Fibroblast of the aortic adventitia (primary cell): ENCODE results near the gene CLEC4D. TPM values are rescaled to one million over a fixed set of nuclear protein-coding genes. Genes with fewer than 3 reads are reported as not detected.
A peak's percentile ranks its signal among the peaks of the same experiment; 100 is the strongest.
"Not testable (repeated sequence)": the region's sequence is repeated elsewhere in the genome, so short reads cannot be mapped to it uniquely, and the experiment has no call there.

Source experiments
- DNase-seq: peaks from one replicate; pipeline ENCODE4 v3.0.0-alpha.2; 2010; ENCODE audit warnings: low read depth
- H3K4me3 ChIP-seq: 2 replicates; pipeline ENCODE4 v1.5.1; 2011; ENCODE audit warnings: low read depth, mild to moderate bottlenecking, control low read depth, low read length, moderate library complexity
- small RNA-seq: library from RNA; depleted of rRNA; stranded (forward); fragments of <200 nt; gene quantifications from one replicate; pipeline ENCODE3, GENCODE V24; 2012
- total RNA-seq: library from RNA; depleted of rRNA; stranded (reverse); fragments of >200 nt; gene quantifications from 2 replicates; pipeline ENCODE4 v1.2.3, GENCODE V29; 2012; ENCODE audit warnings: low replicate concordance
- TF ChIP-seq, protein P1 (sequence below): IDR thresholded peaks from 2 replicates; pipeline ENCODE4 v1.5.1; 2011; ENCODE audit warnings: mild to moderate bottlenecking, low read length, control low read depth, inconsistent platforms; ENCODE audit not compliant: insufficient read depth

Gene CLEC4D
- total RNA-seq, 1 donor, result not detected

DNA sequence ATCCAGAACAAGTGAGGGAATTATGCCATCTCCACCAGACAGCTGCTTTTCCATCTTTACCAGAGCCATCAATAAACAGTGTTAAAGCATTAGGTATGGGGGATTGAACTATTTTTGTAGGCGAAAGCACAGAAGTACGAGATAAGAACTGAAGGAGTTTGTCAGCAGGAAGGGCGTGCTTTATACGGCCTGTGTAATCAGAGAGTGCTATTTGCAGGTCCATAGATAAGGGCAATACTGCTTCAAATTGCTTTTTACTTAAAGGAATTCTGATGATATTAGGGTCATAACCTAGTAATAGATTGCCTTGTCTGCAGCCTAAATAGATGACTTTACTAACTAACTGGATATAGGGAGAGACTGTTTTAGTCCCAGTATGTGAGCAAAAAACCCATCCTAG, 47.7 kb downstream of the CLEC4D start:
- TF ChIP-seq, protein P1, sequence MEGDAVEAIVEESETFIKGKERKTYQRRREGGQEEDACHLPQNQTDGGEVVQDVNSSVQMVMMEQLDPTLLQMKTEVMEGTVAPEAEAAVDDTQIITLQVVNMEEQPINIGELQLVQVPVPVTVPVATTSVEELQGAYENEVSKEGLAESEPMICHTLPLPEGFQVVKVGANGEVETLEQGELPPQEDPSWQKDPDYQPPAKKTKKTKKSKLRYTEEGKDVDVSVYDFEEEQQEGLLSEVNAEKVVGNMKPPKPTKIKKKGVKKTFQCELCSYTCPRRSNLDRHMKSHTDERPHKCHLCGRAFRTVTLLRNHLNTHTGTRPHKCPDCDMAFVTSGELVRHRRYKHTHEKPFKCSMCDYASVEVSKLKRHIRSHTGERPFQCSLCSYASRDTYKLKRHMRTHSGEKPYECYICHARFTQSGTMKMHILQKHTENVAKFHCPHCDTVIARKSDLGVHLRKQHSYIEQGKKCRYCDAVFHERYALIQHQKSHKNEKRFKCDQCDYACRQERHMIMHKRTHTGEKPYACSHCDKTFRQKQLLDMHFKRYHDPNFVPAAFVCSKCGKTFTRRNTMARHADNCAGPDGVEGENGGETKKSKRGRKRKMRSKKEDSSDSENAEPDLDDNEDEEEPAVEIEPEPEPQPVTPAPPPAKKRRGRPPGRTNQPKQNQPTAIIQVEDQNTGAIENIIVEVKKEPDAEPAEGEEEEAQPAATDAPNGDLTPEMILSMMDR, result no peak
- H3K4me3 ChIP-seq, result no peak overlapping the region
- DNase-seq, result no peak

DNA sequence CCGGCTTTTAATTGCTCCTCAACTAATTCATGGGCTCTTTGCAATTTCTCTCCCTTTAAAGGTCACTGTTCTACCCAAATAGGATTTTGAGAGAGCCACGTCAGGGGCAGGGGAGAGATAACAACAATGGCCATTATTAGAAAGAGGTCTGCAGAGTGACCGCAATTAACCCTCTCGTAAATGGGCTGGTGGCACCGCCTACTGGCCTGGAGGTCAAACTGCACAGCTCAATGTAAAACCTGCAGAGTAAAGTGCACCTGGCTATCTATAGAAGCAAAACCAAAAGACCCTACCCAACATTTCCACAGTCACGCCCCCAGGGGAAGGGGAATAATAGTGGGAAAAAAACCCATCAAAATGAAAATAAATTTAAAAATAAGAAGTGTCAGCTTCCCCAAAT, 49.0 kb downstream of the CLEC4D start:
- H3K4me3 ChIP-seq, result no peak overlapping the region
- no peak for DNase-seq
- TF ChIP-seq, protein P1, result no peak

DNA sequence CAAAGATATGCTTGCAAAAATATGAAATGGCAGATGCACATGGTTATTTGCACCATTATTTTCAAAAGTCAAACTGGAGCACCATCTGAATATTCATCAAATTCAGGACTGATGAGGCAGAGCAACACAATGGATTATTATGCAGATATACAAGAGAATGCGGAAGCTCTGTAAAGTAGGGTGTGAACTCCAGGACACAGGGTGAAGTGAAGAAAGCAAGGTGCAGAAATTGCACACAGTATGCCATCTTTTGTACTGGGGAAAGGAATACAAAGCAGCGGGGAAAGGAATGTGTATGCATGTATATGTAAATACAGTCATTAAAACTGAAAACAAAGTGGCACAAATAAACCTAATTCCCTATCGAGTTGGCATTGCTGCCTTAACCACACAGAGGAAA, 50.1 kb downstream of the CLEC4D start:
- no peak overlapping the region for H3K4me3 ChIP-seq
- TF ChIP-seq, protein P1, result no peak
- DNase-seq, result no peak

DNA sequence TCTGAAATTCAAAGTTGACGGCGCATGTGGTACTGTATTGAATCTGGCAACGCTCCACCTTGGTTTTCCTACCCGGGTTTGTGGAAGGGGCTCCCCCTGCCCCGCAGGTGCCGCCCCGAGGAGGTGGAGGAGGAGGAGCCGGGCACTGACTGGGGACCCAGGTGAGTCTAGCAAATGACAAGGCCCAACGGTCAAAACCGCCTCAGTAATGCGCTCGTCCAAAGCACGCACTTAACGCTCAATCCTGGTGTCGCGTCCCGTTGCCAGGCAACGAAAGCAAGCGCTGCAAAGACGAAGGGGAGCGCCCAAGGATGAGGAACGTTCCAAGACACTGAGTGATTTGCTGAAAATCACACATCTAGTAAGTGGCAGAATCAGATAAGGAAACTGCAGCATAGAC, 51.4 kb downstream of the CLEC4D start:
- TF ChIP-seq, protein P1, result no peak
- DNase-seq, result no peak
- no peak overlapping the region for H3K4me3 ChIP-seq

DNA sequence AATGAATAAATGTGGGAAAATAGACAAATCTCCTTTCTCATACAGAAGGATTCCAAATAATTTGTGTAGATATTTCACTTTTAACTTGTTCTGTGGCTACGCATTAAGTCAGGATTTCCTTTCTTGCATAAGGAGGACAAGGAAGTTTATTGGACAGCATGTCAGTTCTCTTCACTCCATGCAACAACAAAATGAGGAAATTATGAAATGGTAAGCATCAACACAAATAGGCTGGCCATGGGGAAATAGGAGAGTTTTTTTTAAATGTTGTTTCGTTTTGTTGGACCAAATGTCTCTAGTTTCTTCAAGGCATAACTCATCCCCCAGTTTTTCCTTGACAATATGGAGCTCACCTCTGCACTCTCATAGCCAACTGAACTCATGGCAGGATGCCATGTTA, 52.7 kb downstream of the CLEC4D start:
- H3K4me3 ChIP-seq, DNase-seq: not testable (repeated sequence)

DNA sequence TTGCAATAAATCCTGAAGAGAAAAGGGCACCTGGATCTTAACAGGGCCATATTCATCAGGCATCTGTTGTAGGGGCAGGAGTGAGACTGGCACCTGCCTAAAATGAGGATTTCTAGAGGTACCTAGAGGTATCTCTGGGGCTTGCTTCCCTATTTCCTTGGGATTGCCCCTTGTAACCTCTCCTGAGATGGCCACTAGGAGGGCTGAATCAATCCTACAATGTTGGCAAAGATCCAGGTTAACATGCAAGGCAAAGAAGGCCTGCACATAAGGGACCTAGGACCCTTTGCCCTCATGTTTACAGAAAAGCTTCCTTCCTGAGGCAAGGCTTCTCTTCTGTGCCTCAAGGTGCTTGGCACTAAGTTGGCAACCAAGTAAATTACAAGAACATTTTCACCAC, 53.2 kb downstream of the CLEC4D start:
- TF ChIP-seq, protein P1, result peak; percentile 2
- H3K4me3 ChIP-seq, result no peak overlapping the region
- no peak for DNase-seq

Small RNA genes within 50 kb of the gene (small RNA-seq; reads per million reads assigned to genes)
- gene RNU6-275P, result not detected

Other genes with a start within 250 kb of the CLEC4D start
- gene CLEC6A, start 57.5 kb upstream of the CLEC4D start, total RNA-seq, result not detected in 2 replicates
- not detected in 2 replicates for gene CLEC4E, start 27.4 kb downstream of the CLEC4D start, total RNA-seq
- gene AICDA, start 99.4 kb downstream of the CLEC4D start, total RNA-seq, result not detected in 2 replicates
- 220 and 259 TPM in 2 replicates for gene MFAP5, start 149.3 kb downstream of the CLEC4D start, total RNA-seq
- gene RIMKLB, start 184.5 kb downstream of the CLEC4D start, total RNA-seq, result 23.2 and 49.1 TPM in 2 replicates